Cerebellar nuclear complex (tissue), 1 donor: ENCODE measurements around the gene DYSF.

ENCODE experiments used
- DNase-seq, 2 experiments: peaks; one replicate each; lab custom pipeline; 2025; lab: John Stamatoyannopoulos, UW

The DYSF gene

GRCh38 chr2:71675296-71675695 is 221.9 kb downstream of the DYSF start:
- DNase-seq = no peak

GRCh38 chr2:71678874-71679273 is 225.5 kb downstream of the DYSF start:
- DNase-seq = no peak

- no peak for DNase-seq
These were observed 226.1 kb downstream of the DYSF start for GRCh38 chr2:71679491-71679890.

GRCh38 chr2:71680925-71681324 is 227.6 kb downstream of the DYSF start:
- DNase-seq = no peak

DNA sequence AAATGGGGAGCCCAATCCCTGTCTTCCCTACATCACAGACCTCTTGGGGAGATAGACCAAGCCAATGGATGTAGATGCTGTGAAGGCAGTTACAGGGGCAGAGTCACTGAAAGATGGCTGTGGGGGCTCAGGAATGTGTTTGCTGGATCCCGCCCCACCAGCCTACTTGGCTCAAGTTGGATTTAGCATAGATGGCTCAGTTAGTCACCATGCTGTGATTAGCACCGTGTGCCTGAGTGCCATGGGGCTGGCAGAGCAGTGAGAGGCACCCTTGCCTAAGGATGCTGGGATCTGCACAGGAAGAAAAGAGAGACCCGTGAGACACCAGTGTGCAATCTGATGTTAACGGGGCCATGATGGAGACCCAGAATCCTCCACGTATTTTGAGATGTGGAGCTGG is 228.3 kb downstream of the DYSF start:
- no peak for DNase-seq

DNA sequence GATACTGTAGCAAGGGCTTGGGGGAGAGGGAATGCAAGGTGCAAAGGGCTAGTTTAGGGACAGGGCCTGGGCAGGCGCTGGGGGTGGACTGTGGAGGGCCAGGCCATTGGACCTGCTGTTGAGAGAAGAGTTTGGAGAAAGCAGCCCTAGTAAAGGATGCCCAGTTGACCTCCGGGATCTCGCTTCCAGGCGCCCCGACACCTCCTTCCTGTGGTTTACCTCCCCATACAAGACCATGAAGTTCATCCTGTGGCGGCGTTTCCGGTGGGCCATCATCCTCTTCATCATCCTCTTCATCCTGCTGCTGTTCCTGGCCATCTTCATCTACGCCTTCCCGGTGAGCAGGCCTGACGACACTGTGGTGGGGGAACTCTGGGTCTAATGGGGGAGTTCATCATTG is 229.0 kb downstream of the DYSF start:
- no peak for DNase-seq

DNA sequence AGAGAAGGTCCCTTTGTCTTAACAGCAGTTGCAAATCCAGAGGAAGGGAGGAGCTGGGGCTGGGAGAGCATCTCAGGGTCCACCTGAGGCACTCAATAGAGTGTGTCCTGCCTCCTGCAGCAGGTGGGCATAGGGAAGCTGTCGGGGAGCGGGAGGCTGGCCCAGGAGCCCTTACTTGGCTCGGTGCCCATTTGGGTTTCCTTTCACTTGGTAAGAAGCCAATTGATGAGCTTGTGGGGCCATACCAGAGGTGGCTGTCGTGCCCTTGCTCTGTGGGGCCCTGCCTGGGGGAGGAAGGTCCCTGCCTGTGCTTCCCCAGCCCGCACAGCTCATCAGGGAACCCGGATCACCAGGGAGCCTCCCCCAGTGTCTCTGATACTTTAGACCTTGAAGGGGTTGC is 229.7 kb downstream of the DYSF start:
- no peak for DNase-seq

- no peak for DNase-seq
These were observed 230.3 kb downstream of the DYSF start for GRCh38 chr2:71683666-71684065.

- no peak for DNase-seq
These were observed 231.1 kb downstream of the DYSF start for GRCh38 chr2:71684226-71685072.

DNA sequence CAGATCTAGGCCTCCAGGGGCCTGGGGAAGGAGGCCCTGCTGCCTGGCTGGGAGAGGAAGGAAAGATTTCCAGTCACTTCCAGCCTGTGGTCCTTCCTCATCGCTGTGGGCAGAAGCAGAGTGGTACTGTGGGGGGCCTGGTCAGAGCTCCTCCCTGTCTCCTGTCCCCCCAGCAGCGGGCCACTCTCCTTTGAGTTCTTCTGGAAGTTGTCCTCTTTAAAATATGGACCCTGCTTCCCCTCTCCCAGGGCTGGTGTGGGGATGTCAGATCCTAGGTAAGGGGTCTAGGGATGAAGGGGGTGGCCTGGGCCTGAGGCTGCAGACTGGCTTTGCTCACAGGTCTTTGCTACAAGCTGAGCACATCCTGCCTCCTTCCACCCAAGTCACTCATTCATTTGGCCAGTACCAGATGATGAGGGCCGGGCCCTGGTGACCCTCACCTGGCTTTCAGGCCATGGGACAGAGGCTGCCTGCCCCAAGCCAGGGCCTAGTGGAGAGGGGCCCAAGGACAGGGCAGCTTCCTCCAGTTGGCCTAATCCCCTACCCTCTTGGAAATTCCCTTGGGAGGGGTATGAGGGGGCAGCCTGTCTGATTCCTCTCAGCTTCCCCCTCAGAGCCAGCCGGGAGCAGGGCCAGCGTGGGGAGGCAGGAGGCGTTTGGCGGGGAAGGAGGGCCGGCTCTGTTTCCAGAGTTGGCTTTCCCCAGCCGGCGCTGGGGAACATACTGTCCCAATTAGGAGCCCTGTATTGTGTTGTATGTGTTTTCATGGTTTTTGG is 231.9 kb downstream of the DYSF start:
- no peak for DNase-seq

- DNase-seq = no peak
These were observed 232.7 kb downstream of the DYSF start for GRCh38 chr2:71685941-71686611.

- no peak for DNase-seq
These were observed 233.4 kb downstream of the DYSF start for GRCh38 chr2:71686781-71687180.

GRCh38 chr2:71687412-71687811 is 234.1 kb downstream of the DYSF start:
- DNase-seq = no peak

GRCh38 chr2:71688530-71688929 is 235.2 kb downstream of the DYSF start:
- DNase-seq = no peak

DNA sequence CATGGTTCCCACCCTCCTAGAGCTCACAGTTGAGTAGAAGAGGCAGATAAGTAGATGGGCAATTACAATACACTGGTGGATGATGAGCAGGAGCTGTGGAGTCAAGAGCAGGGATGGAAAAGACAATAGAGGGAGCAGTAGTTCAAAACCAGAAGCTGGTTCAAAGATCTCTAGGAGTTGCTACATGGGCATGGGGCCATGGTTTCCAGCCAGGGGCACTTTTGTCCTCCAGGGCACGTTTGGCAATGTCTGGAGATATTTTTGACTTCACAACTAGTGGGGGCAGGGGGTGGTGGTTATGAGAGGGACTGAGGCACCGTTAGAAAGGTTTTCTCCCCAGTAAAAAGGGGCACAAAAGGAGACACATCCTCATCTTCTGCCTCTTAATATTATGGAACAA is 236.0 kb downstream of the DYSF start:
- DNase-seq = no peak

GRCh38 chr2:71689968-71690834 is 236.8 kb downstream of the DYSF start:
- no peak for DNase-seq

- DNase-seq = no peak
These were observed 237.6 kb downstream of the DYSF start for GRCh38 chr2:71690876-71691475.

GRCh38 chr2:71691747-71692441 is 238.5 kb downstream of the DYSF start:
- DNase-seq = no peak

DNA sequence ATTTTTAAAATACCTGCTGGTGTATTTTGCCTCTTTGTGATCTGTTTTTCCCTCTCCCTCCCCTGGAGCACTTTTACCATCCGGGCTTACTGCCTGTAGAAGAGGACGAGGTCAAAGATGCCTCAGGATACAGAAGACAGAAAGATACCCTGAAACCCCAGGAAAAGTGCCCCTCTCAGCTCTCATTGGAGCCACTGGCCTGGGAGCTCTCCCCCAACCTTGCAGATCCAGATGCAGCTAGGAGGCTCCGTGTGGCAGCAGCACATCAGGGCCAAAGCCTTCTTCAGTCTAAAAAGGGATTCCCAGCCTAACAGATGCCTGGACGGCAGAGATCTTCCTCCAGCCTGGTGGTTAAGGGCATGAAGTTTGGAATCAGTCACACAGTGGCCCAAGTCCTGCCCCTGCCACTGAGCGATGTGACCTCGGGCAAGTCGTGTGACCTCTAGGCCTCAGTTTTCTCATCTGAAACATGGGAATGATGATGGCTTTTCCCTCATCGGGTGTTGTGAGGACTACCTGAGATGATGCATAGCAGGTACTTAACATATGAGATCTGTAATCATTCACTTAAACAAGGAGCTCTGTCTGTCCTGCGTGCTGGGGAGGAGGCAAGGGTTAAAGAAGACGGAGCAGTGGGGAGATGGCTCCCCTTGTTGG is 239.4 kb downstream of the DYSF start:
- no peak for DNase-seq
